GM19099 (cell line): ENCODE results near the gene NKAPL.

Source experiments
- POLR2A ChIP-seq: IDR thresholded peaks from 3 replicates; pipeline ENCODE4 v1.6.1; 2011; ENCODE audit warnings: low read depth; ENCODE audit not compliant: insufficient read length; ENCODE audit errors: extremely low read depth

The NKAPL gene

DNA sequence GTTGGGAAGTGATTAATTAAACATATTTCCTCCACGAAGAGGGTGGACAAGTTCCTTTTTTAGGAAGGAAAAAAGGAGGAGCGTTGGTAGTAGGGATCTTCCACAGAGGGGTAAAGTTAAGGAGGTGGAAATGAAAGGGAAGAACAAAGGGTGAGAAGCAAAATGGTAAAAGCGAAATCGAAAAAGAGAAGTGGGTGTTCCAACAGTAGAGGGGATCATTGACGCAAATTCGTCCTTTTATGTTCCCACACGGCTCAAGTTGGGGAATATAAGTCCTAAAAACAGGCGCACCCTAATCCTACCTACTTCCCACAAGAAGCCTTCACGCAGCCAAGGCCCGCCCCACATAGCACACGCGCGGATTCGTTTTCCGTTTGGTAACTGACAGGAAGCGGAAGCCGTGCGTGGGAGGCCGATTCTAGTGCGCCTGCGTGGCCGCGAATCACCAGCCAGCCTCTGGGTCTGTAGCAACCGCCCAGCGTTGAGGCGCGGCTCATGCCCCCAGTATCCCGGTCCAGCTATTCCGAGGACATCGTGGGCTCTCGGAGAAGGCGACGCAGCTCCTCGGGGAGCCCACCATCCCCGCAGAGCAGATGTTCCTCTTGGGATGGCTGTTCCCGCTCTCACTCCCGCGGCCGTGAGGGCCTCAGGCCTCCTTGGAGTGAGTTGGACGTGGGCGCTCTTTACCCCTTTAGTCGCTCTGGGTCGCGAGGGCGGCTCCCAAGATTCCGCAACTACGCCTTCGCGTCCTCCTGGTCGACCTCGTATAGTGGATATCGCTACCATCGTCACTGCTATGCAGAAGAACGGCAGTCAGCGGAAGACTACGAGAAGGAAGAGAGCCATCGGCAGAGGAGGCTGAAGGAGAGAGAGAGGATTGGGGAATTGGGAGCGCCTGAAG is at the start of gene NKAPL:
NKAPL (plus strand) TSS at position 421 of the 901 bp plus-strand sequence; CDS start at position 496, 75 bp downstream.
- no peak for TF ChIP-seq POLR2A

DNA sequence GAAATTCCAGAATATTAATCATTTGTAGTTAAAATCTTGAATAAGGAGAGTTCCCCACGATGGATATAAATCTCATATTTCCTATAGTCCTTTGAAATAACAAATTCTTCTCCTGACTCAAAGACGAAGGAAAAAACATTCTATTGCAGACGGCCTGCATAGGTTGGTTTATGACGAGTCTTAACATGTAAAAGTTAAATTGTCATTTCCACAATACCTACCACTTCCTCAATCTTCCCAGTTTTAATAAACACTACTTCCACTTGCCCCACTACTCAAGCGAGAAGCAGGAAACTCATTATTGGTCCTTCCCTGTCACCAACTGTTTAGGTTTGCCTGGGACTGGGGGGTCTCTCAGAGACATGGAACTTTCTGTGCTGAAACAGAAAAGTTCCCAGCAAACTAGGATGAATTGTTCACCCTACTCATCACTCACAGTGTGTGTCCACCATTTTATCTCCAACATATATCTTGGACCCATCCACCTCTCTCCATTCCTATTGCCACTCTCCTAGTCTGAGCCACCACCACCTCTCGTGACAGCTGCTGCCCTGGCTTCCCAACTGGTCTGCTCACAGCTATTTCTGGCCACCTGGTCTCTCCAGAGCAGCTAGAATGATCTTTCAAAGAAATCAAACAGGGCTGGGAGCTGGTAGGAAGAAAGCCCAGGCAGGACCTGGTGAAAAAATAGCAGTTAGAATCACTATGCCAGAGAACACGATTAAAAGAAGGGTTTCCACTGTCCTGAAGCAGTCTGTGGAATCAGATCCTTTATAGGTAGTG is 49.2 kb upstream of the NKAPL start:
- no peak for TF ChIP-seq POLR2A

DNA sequence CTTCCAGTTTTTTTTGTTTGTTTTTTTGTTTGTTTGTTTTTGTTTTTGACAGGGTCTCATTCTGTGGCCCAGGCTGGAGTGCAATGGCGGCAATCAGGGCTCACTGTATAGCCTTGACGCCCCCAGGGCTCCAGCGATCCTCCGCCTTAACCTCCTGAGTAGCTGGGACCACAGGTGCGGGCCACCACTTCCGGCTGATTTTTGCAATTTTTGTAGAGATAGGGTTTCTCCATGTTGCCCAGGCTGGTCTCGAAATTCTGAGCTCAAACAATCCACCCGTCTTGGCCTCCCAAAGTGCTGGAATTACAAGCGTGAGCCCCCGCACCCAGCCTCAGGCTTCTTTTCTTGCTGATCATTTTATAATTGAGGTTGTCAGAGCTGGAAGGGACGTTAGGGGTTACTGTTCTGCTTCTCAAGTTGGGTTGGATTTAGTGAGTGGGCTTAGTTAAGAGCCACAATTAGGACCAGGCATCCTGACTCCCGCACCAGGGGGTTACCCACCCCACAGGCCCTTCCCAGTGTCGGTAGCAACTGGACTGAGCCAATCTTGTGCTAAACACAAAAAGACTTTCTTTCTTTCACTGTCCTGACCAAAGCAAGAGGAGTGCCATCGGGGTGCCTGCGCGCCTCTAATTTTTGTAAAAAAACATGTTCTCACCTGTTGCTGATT is 47.1 kb upstream of the NKAPL start:
- peak; percentile 6 for TF ChIP-seq POLR2A

DNA sequence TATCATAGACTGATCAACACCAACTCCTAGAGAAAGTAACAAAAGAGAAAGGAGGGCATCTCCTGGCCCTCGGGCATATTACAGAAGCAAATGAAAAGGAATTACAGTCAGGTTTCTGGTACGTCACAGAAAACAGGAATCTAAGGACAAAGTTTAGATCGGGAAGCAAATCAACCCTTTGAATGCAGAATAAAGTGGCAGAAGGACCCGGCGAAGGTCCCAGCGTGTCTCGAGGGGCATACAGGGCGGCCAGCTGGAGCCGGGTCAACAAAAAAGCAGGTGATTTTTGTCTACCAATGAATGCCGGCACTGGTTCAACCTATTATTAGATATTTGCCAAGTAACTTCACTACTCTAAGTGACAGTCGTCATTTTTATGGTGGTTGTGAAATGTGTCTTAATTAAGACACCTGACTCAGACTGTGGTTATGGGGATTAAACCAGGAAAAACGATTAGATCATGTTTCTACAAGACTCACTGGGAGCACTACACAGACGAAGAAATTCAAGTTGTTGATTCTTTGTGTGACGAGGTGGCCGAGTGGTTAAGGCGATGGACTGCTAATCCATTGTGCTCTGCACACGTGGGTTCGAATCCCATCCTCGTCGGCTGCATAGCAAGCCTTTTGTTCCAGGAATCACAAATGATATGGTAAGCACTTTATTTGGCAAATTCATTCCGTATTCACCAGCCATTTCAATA is 46.4 kb upstream of the NKAPL start:
- TF ChIP-seq POLR2A = no peak

DNA sequence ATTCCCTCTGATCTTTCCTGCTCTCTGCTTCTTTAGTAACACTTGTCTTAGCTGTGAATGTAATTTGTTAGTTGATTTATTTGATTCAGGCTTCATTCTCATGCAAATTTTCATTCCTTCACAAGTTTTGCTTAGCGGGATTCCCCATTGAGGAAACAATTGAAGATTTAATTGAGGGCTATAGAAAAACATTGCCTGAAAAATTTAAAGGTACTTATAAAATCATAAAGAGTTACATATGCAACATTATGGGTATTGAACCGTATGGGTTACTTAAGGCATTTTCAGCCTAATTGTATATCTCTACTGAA is 45.9 kb upstream of the NKAPL start:
- no peak for TF ChIP-seq POLR2A

DNA sequence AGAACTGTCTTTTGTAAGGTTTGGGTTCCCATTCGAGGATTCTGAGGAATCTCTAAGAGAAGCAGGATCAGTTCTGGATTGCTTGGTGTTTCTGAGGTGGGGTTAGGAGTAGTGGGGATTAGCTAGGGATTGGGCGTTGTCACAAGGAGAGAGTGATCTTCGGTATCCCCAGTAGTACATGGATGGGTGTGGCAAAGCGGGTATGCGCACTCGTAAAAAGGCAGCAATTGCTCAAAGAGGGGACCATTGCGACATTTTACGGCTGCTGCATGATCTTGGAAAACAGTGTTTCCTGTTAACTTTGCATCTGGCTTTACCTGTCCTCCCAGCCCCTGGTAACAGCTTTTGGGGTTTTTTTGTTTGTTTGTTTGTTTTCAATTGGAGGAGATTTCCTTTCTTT is 43.7 kb upstream of the NKAPL start:
- no peak for TF ChIP-seq POLR2A

DNA sequence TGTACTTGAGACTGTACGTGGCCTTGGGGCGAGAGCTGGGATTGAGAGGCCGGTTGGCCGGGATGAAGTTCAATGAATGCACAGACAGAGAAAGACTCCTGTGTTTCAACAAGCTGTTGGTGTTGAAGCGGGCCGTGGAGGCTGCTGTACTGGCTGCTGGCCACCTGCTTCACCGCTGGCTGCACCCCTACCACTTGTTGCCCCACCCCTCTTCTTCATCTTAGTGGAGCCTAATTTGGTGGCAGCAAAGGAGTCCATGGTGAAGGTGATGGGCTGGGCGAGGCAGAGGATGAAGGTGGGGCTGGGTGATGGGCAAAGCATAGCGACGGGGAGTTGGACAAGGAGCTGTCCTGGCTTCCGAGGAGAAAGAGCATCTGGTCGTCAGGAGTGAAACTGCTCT is 41.2 kb upstream of the NKAPL start:
- TF ChIP-seq POLR2A = no peak

DNA sequence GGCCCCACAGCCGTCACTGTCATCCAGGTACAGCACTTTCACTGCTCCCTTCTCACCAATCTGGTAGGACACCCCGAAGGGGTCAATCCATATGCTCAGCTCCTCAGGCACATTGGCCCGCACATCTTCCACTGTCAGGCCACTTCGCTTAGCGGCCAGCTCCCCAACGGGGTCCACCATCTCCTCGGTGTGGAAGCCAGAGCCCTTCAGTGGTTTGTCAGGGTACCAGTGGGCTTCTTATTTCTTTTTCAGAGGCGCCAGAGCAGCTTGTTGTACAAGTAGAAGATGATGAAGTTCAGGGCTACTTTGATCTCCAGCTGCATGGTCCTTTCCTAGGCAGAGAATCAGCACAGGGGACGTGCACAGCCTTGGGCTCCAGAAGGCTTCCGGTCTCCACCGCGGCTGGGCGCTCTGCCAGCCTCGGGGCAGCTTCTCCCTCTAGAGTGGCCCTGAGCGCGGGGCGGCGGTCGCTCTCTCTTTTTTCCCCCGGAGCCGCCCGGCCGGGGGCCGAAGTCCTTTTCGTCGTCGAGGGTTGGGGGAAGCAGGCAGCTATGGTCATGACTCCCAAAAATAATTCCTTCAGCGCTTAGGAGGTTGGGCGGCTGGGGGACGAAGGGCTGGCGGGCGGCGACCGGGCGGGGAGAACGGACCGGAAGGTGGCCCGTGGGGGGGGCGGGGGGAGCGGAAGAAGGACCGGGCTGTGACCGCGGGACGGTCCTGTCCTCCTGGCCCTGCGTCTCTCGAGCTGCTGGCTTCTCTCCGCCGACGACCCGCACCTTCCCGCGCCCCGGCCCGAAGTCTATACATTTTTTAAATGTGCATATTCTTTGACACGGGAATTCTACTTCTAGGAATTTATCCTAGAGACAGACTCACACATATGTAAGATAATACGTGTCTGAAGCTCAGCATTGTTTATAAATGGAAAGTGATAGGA is 40.5 kb upstream of the NKAPL start:
- TF ChIP-seq POLR2A = peak; percentile 69

DNA sequence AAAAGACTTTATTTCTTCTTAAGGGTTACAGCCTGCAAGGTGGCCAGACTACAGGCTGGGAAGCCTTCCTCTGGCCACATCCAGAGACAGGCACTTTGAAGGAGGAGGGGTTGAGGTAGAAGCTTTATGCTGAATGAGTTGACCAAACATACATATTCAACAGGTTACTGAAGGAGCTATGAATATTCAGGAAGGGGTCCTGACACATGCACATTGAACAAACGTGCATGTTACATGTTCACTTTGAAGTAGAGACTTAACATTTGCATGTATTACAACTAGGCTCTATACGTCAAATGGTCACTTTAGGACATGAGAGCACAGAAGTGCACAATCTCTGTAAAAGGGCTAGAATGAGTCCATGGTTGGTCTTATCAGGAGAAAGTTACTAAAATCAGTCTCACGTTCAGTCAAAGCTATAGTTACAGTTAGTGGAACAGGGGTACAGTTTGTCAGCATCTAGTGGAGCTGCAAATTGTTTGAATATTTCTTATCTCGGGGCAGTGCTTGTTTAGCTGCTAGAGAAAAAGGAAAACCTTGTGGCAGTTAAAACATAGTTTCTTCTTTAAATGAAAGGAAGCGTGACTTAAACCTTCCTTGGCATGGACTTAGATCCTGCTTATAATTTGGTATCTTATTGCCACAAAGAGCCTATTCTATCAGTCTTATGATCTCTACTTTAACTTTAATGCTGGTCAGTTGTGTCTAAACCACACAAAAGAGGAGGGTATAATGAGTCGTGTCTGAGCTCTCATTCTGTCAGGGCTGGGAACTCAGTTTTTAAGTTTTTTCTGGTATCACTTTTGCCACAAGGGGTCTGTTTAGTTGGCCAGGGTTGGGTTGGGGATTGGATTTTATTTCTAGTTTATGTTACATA is 38.6 kb upstream of the NKAPL start:
- no peak for TF ChIP-seq POLR2A

DNA sequence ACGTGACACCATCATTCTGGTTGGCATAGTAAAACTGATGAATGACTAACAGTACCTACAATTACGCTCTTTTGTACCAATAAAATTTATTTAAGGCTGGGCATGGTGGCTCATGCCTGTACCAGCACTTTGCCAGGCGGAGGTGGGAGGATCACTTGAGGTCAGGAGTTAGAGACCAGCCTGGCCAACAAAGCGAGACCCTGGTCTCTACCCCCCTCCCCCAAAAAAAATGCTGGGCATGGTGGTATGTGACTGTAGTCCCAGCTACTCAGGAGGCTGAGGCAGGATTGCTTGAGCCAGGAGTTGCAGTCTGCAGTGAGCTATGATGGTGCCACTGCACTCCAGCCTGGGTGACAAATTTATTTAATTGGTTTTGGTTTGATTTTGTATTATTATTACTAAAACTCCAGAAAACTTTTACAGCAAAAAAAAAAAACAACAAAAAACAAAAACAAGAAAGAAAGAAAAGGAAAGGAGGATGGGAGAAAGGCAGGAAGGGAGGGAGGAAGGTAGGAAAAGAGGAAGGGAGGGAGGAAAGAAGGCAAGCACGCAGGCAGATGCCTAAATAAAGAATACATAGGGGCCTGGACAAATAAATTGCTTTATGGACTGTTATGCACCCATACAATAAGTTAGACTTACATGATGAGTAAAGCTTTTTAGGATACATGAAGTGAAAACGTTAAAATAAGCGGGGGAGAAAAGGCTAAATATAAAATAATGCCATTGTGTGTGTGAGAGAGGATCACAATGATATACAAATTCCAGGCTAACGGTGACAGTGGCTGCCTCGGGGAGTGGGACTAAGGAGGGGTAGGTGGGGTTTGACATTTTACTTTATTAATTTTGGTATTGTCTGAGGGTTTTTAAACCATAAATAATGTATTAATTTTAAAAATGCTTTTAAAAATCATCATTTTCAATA is 34.7 kb upstream of the NKAPL start:
- no peak for TF ChIP-seq POLR2A

DNA sequence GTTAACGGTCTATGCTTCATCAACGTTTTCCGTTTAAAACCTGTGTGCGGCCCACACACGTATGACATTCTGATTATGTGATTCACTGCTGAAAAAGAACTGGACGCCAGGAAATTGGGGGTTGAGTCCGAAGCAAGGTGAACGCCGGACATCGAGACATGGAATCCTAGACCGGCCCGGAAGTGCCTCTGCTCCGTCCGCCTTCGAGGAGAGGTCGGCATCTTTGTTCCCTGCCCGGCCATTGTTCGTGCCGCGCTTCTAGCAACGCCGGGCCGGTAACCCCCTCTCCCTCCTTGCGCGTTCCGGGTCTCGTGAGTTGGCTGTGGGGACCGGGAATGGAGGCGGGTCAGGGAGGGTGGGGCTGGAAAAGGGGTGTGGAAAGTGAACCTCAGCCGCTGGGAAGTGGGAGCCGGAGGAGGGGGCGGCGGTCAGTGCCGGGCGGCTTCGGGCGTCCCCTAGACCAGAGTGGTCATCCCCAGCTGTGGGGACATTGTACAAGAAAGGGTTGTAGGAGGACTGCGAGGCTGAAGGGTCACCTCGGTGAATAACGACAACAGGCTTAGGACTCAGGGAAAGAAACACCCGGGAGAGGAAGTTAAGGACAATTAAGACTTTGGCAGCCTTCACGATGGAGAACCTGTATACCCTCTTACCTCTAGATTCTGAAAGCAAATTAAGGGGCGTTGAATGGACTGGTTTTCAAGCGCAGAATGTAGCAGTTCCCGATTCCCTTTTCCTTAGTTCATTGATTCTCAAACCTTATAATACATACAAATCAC is 33.9 kb upstream of the NKAPL start, which contains the start of gene ZSCAN9:
ZSCAN9 (plus strand) TSS at position 220 of the 779 bp plus-strand sequence. CDS start 1,810 bp downstream, outside the sequence.
- peak; percentile 85 for TF ChIP-seq POLR2A
